UCSD-AML1 (cell line): ENCODE results near the gene VPS16.
A peak's percentile ranks its signal among the peaks of the same experiment; 100 is the strongest.

ENCODE experiments used
- DNase-seq: peaks from one replicate; lab custom pipeline; 2025; ENCODE audit not compliant: unreplicated experiment; lab: John Stamatoyannopoulos, UW

VPS16 gene

DNA sequence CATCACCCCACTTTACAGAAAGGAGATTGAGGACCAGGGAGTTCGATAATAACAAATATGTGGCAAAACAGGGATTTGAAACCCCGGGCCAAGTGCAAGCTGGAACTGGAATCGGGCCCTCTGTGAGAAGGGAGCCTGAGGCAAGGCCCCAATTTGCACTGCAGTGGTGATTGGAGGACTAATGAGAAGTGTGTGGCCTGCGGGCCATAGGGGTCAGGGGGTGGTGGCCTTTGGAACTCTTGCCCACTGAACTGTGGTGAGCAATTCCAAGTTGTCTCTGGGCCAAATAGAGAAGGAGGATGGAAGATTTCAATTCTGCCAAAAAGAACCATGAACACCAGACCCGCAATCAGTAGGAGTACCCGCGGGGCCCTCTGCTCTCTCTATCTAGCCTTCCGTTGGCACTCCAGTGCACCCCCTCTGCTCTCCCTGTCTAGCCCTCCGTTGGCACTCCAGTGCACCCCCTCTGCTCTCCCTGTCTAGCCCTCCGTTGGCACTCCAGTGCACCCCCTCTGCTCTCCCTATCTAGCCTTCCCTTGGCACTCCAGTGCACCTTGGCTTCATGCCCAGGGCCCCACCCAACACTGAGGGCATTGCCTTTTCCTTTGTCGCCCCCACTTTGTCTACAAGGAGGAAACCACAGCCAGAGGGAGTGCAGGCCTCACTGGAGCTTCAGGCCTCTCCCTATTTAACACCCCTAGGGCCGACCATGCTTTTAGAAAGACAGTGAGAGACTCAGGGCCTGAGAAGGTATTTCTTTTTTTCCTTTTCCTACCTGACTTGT, 26.7 kb downstream of the VPS16 start:
- peak; percentile 42 for DNase-seq

DNA sequence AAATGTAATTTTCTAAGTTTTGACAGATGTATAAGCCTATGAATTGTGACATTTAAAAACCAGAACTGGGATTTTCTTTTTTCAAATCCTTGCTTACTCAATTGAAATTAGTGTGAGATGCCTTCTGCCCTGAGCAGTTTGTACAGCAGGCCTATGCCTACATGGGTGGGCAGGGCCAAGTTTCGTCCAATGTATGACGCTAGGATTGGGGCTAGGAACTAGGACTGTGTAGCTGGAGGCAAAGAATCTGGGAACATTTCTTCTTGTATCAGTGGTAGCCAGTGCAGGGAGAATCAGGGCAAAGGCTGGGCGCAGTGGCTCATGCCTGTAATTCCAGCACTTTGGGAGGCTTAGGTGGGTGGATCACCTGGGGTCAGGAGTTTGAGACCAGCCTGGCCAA, 28.8 kb downstream of the VPS16 start:
- DNase-seq = no peak

DNA sequence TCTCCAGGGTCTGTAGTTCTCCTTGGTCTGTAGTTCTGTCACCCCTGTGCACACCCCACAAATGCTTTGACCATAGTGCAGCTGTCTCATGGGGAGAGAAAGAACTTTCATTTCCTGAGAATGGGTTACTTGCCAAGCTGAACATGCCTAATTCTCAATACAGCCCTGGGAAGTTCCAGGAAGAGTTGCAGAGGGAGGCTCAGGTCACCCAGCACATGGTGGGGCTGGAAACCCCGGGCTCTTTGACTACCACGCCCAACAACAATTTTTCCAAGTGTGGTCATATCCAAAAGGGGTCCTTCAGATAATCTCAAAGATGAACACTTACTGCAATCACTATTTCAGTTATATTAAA, 30.5 kb downstream of the VPS16 start:
- DNase-seq = no peak

DNA sequence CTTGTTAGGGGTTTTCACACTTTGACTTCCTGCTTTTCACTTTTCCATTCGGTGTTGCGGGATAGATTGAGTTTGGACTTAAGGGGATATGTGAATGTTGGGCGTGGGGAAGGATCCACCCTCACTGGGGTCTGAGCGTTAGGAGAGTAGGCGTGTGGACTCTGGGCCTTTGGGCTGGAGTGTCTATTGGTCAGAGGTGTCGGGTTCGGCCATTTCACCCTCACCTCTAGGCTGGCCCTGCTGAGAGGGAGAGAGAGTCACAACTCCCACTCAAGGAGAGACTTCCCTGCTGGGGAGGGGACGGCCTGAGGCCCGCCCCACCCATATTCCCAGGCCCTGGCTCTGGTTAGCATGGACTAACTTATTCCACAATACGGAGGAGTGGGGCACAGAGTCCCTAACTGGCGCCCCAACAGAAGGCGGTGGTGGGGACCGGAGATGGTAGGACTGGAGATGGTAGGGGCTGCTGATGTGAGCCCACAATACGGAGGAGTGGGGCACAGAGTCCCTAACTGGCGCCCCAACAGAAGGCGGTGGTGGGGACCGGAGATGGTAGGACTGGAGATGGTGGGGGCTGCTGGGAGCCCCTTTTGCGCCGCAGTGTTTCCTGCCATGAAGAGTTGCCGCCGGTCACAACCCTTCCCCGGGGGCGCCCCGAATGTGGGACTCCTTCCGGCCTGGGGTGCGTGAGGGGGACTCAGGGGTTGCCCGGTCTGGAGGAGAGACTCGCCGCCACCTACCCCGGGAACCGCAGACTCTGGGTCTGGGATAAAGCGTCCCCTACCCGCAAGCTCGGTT, 31.3 kb downstream of the VPS16 start:
- DNase-seq = no peak

DNA sequence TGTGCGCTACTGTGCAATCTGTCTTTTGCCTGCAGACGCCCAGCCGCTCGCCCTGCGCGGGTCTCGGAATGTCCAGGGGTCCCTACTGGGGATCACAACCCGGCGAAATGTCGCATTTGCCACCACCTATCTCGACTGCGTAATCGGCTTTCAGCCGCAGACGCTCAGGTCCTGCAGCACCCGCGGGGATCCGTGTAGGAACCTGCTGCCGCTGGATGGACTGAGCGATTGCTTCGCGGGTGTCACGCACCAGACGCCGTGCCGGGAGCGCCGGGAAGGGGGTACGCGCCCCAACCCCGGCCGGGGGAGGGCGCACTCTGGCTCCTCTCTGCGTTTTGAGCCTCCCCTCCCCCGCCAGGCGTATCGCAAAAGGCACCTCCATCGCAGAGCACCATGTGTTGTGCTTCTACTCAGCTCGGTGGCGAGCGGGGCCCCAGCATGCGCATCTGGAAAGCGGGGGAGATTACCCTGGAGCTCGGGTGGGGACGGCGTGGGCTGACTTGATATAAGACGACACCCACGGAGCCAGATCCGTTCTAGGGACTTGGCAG, 32.0 kb downstream of the VPS16 start:
- peak; percentile 76 for DNase-seq

DNA sequence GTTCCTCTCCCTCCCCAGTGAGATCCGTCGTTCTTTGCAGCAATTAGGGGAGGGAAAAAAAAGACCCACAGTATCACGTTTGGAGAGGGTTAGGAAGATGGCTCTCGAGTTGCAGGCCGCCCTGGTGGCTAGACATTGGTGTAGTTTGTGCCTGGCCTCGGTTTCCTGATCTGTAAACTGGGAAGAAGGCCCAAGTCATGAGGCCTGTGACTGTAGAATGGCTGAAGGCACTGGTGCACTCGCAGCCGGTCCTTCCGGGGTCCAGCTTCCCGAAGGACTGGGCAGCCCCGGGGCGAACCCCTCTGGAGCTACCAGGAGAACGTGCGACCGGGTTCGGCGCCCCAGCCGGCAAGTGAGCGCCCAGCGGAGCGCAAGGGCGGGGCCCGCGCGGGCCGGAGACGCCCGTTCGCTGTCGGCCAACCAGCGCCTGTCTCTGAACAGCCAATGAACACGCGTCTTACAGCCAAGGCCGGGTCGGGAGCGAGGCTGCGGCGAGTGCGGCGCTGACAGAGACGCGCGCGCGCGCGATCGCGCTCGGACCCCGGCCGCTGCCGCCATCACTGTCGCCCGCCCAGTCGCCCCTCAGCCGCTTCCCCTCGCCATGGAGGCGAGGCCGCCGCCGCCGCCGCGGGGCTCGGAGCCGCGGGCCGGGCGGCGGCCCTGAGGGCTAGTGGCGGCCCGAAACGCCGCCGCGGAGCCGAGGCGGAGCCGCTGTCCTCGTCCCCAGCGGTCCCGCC, 32.6 kb downstream of the VPS16 start, which contains the start of gene PTPRA:
TSS of gene PTPRA (plus strand) at position 472 of the 737 bp plus-strand sequence. CDS start 90,797 bp downstream, outside the sequence.
- DNase-seq = peak; percentile 94

DNA sequence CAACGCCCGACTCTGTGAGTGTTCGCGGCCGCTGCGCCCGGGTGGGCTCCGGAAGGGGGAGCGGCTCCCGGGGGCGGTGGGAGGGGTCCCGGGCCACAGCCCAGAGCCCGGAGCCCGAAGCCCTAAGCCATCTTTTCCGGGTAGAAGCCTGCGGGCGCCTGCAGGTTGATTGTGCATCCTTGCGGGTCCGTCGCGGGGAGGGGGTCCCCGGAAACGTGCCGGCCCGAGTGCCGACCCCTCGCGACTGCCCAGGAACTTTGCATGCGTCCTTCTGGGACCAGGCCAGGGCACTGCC, 33.1 kb downstream of the VPS16 start:
- DNase-seq = peak; percentile 83

DNA sequence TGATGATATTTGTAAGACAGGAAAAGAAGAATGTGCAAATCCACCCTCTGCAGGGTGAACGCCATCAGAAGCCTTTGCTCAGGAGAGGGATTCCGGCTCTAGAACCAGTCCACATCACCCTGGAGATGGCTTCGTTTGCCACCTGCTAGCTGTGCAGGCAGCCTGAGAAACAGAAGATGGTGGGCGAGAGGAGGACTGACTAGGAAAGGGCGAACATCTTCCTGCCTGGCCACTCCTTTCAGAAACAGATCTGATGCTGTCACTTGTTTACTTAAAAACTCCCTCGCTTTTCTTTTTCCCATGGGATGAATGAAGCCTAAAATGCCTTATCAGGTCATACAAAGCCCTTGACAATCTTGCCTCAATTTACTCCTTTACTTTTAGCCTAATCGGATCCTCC, 33.9 kb downstream of the VPS16 start:
- DNase-seq = no peak

DNA sequence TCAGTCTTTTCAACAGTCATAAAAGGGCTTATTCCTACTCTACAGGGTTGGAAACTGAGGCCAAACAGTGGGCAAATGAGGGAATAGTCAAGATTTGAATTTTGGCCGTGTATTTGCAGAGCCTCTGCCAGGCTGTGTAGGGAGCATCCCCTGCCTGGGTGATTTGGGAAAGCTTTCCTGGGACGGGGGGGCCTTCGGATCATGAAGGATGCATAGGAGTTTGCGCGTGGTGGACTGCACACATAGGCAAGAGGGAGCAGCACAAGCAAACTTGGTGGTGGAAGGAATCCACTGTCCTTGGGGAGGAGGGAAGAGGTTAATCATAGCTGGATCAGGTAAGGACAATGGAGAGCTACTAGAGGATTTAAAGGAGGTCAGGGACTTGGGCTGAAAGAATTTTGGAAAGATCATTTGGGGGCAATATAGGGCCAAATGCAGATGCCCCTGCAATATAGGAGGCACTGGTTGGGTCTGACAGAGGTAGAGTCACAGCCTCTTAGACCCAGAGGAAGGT, 35.2 kb downstream of the VPS16 start:
- no peak for DNase-seq

DNA sequence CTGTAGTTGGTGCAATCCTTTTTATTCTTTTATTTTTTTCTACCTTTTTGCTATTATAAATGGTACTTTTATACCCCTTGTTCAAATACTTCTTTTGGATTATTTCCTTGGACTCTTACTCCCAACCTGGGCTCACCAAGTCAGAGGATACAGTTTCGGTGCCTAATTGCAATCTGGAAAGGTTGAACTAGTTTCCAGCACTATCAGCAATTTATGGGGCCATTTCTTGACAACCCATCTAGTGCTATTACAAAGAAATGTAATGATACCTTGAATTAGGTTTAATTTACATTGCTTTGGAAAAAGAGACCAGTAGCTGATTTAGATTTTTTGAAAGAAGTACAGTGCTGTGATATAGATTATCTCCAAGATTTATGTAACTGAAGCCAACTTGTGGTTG, 38.0 kb downstream of the VPS16 start:
- DNase-seq = no peak

DNA sequence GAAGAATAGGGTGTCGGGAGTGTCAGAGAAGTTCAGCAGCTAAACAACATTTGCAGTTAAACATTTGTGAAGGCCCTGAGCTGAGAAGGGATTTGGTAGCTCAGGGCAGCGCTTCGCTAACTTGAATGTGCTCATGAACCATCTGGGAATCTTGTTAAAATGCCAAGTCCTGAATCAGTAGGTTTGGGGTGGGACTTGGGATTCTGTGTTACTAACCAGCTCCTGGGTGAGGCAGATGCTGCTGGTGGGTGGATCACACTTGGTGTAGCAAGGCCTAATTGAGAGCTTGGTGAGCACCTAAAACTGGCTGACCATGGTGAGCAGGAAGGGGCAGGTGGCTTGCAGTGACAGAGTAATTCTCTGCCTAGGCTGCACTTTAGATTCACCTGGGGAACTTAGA, 38.6 kb downstream of the VPS16 start:
- DNase-seq = no peak

DNA sequence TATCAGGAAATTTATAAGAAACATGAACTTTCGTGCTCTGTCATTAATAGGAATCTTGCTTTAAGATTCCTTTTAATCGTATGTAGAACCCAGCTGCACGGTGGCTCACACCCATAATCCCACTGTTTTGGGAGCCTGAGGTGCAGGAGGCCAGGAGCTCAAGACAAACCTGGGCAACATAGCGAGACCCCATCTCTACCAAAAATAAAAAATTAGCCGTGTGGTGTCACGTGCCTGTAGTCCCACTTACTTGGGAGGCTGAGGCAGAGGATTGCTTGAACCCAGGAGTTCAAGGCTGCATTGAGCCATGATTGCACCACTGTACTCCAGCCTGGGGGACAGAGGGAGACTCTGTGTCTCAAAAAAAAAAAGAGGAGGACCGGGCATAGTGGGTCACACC, 40.1 kb downstream of the VPS16 start:
- no peak for DNase-seq

DNA sequence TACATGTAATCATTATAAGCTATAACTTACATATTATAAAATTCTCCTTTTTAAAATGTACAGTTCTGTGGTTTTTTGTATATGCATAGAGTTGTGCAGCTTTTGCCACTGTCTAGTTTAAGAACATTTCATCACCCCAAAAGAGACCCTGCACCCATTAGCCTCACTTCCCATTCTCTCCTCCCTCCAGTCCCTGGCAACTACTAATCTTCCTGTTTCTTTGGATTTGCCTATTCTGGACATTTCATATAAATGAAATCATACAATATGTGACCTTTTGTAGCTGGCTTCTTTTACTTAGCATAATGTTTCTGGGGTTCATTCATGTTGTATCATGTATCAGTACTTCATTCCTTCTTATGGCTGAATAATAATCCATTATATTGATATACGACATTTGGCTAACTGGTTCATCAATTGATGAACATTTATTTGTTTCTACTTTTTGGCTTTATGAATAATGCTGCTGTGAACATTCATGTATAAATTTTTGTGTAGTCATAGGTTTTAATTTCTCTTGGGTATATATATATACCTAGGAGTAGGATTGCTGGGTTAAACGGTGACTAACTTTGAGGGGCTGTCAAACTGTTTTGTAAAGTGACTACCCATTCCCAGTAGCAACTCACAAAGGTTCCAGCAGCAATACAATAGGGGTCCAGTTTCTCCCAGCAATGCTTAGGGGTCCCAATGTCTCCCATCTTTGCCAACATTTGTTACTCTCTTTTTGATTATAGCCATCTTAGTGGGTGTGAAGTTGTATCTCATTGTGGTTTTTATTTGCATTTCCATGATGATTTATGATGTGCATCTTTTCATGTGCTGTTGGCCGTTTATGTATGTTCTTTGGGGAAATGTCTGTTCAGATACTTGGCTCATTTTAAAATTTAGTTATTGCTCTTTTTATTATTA, 43.4 kb downstream of the VPS16 start:
- no peak for DNase-seq

DNA sequence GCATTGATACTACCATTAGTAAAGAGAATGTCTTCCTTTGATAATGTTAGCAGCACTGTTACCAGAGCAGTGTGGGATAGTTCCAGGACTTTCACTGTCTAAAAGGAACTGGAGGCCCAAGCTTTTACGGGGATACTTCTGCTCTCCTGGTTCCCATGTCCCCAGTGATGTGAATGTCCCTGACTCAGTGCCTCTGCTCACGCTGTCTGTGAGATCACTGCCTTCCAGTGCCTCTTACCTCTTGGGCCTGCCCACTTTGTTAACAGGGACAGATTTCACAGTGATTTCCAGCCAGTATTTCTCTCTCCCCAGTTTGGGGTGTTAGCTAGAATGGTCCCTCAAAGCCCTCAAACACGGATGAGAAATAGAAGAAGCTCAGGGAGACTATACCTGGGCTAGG, 47.2 kb downstream of the VPS16 start:
- DNase-seq = no peak

DNA sequence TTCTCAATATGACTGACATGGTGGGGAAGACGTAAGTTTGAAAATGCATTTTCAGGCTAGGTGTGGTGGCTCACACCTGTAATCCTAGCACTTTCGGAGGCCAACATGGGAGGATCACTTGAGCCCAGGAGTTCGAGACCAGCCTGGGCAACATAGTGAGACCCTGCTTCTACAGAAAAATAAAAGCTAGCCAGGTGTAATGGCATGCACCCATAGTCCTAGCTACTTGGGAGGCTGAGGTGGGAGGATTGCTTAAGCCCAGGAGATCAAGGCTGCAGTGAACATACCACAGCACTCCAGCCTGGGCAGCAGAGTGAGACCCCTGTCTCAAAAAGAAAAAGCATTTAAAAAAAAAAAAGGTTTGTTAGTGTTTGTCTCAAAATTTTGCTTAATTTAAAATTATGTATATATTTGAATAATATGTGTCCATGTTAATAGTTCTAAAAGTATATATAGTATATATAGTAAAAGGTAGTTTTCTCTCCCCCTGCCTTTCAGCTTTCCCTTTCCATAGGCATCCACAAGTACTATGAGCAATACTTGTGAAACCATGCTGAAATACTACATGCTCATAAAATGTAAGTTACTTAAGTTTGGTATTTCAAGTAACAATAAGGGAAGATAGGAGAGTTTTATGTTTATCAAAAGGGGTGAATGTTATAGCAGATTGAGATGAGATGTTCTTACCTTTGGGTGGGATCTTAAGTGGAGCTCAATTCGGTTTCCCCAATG, 47.8 kb downstream of the VPS16 start:
- no peak for DNase-seq

DNA sequence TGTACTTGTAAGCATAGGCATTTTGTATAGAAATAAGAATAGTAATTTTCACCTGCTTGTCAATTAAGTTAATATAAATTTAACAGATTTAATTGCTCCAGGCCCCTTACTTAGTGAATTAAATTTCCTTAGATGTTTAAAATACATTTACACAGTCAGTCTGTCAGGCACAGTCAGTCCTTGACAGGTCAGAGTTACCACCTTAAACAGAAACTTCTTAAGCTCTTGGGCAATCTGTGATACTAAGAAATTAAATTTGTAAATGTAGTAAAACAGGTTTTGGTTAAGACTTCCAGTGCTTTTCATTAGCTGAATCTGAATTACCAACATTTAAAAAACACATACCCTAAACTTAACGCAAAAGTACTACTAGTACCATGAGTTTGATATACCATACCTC, 48.7 kb downstream of the VPS16 start:
- no peak for DNase-seq

DNA sequence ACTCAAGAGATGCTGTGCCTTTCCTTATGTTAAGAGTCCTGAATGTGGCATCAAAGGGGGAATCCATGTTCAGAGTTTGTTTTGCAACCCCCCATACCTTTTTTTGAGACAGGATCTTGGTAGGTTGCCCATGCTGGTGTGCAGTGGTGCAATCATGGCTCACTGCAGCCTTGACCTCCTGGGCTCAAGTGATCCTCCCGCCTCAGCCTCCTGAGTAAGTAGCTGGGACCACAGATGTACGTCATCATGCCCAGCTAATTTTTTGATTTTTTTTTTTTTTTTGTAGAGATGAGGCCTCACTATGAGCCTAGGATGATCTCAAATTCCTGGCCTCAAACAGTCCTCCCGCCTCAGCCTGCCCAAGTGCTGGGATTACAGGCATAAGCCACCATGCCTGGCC, 49.3 kb downstream of the VPS16 start:
- no peak for DNase-seq

DNA sequence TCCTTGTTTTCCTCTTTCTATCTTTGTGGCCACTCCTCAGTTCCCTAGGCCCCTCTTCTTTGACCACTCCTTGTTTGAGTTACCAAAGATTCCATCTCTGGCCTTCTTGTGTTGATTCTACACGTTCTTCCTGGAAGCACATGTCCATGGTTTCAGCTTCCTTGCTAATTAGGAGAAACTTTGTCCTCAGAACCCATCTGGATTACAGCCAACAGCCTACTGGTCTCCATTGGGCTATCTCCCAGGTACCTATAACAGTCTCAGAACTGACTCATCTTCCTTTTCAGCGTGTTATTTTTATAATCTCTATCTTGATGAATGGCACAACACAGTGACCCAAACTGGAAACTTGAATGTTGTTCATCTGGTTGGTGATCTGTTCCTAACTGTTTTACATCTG, 50.2 kb downstream of the VPS16 start:
- DNase-seq = no peak

DNA sequence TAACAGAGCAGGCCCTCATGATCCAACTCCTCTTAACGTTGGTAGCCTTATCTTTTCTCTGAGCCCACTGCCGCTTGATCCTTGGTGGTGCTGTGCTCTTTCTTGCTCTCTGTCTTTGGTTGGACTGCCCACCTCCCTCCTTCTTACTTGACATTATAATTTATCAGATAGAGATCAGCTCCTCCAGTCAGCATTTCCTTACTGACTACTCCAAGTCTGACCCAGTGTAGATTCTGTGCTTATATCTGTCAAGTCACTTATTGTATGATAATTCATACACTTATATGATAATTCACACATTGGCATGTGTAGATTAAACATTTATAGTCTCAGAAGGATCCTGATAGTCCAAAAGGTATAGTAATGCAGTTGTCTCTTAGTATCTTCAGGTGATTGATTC, 50.8 kb downstream of the VPS16 start:
- DNase-seq = no peak

DNA sequence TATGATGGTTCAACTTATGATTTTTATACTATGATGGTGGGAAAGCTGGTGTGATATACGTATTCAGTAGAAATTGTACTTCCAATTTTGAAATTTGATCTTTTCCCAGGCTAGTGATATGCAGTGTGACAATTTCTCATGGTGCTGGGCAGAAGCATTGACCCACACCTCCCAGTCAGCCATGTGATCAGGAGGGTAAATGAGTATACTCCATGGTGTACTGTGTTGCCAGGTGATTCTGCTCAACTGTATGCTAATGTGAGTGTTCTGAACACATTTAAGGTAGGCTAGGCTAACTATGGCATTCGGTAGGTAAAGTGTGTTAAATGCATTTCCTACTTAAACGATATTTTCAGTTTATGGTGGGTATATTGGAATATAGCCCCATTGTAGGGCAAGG, 51.8 kb downstream of the VPS16 start:
- DNase-seq = no peak
